HCT116 (cell line): ENCODE measurements around the gene AKAP1. TPM values are rescaled to one million over a fixed set of nuclear protein-coding genes. Genes with fewer than 3 reads are reported as not detected.

ENCODE experiments used
- ATAC-seq: fragments of 200-7000 bp; cut with Tn5 transposase; 2 replicates; pipeline ENCODE4 v1.9.1; 2020; ENCODE audit warnings: mild to moderate bottlenecking, moderate library complexity
- BruUV-seq: library from RNA; stranded (reverse); fragments of 400-500 nt; replicated peaks from 2 replicates; lab custom pipeline; 2021; lab: Mats Ljungman, UMichigan
- CTCF ChIA-PET: fragments of 300-600 bp; sonication (Branson Sonifier 250); formaldehyde crosslinking; loops from one replicate; lab custom pipeline; 2021; ENCODE audit warnings: antibody characterized with exemption; lab: Charles Lee
- POLR2A ChIA-PET: fragments of 300-600, 350-600 bp; sonication (Branson Sonifier 250); formaldehyde crosslinking; loops from one replicate; lab custom pipeline; 2021; ENCODE audit warnings: antibody characterized with exemption; lab: Charles Lee
- RAD21 ChIA-PET, 2 experiments: fragments of 300-600 bp; sonication (Branson Sonifier 250); formaldehyde crosslinking; loops; one replicate each; lab custom pipeline; 2023; ENCODE audit warnings: low total read pairs in 2 of 2; ENCODE audit not compliant: uncharacterized antibody in 2 of 2, unreplicated experiment in 2 of 2, low non-redundant PET in 1 of 2; lab: Charles Lee
- DNase-seq: peaks from one replicate; pipeline ENCODE4 v3.0.0-alpha.2; 2010; ENCODE audit warnings: low read depth, low spot score
- H2AFZ ChIP-seq: fragments of 200-600 bp; shearing (Covaris generic), sonication (generic); 2 replicates; pipeline ENCODE4 v1.6.1; 2017; ENCODE audit warnings: low read depth, mixed run types, mixed read lengths, antibody characterized with exemption, low read length; ENCODE audit not compliant: poor library complexity, severe bottlenecking
- H3K27ac ChIP-seq: 2 replicates; pipeline ENCODE4 v1.5.1; 2012; ENCODE audit warnings: low read depth, low read length
- H3K27me3 ChIP-seq: fragments of 200-600 bp; sonication (generic); 2 replicates; pipeline ENCODE4 v1.6.1; 2016; ENCODE audit warnings: mixed run types, low read length, mixed read lengths; ENCODE audit not compliant: insufficient read depth
- H3K36me3 ChIP-seq, 2 experiments: fragments of 200-500 bp in 1 of 2; fragments of 200-600 bp in 1 of 2; sonication (Bioruptor generic) in 1 of 2; sonication (generic) in 1 of 2; 2 replicates each; pipeline versions ENCODE4 v1.5.1 to v1.6.1; 2014 to 2016; ENCODE audit warnings: low read length in 2 of 2, inconsistent platforms in 1 of 2, mixed read lengths in 1 of 2, mixed run types in 1 of 2; ENCODE audit not compliant: insufficient read depth in 2 of 2, control insufficient read depth in 1 of 2
- H3K4me1 ChIP-seq, 2 experiments: fragments of 200-600 bp in 1 of 2; sonication (generic) in 1 of 2; 2 replicates each; pipeline versions ENCODE4 v1.5.1 to v1.6.1; 2012 to 2017; ENCODE audit warnings: low read length in 2 of 2, inconsistent platforms in 1 of 2, mild to moderate bottlenecking in 1 of 2, mixed read lengths in 1 of 2, mixed run types in 1 of 2, moderate library complexity in 1 of 2; ENCODE audit not compliant: insufficient read depth in 2 of 2, control insufficient read depth in 1 of 2
- H3K4me2 ChIP-seq: fragments of 200-600 bp; sonication (generic); 2 replicates; pipeline ENCODE4 v1.6.1; 2017; ENCODE audit warnings: mixed run types, low read length, mixed read lengths
- H3K4me3 ChIP-seq, 2 experiments: fragments of 200-600 bp in 1 of 2; sonication (generic) in 1 of 2; replicated peaks in 1 of 2; 2 replicates each; pipeline ENCODE4 v1.5.1; 2011 to 2016; ENCODE audit warnings: low read length in 2 of 2, control low read depth in 1 of 2, low read depth in 1 of 2, mild to moderate bottlenecking in 1 of 2, mixed read lengths in 1 of 2, mixed run types in 1 of 2
- H3K79me2 ChIP-seq: fragments of 200-600 bp; sonication (generic); 2 replicates; pipeline ENCODE4 v1.6.1; 2017; ENCODE audit warnings: mild to moderate bottlenecking, mixed run types, low read length, moderate library complexity, mixed read lengths; ENCODE audit not compliant: insufficient read depth
- H3K9ac ChIP-seq: fragments of 200-600 bp; sonication (generic); 2 replicates; pipeline ENCODE4 v1.6.1; 2016; ENCODE audit warnings: low read length, mixed read lengths
- H3K9me2 ChIP-seq: fragments of 200-600 bp; sonication (generic), shearing (Covaris generic); 2 replicates; pipeline ENCODE4 v1.6.1; 2017; ENCODE audit warnings: mixed run types, mild to moderate bottlenecking, moderate library complexity; ENCODE audit not compliant: insufficient read depth
- H3K9me3 ChIP-seq, 2 experiments: fragments of 200-500 bp in 1 of 2; fragments of 200-600 bp in 1 of 2; sonication (Bioruptor generic) in 1 of 2; sonication (generic) in 1 of 2; 2 replicates each; pipeline ENCODE4 v1.6.1; 2014 to 2017; ENCODE audit warnings: low read length in 2 of 2, mixed read lengths in 2 of 2, inconsistent platforms in 1 of 2, low read depth in 1 of 2, mild to moderate bottlenecking in 1 of 2, mixed run types in 1 of 2, moderate library complexity in 1 of 2; ENCODE audit not compliant: control insufficient read depth in 1 of 2, insufficient read depth in 1 of 2
- H4K20me1 ChIP-seq: fragments of 200-600 bp; sonication (generic), shearing (Covaris generic); 2 replicates; pipeline ENCODE4 v1.6.1; 2017; ENCODE audit warnings: mixed run types, mild to moderate bottlenecking, moderate library complexity; ENCODE audit not compliant: insufficient read depth
- CTCF ChIP-seq, 3 experiments: fragments of 200-600 bp in 1 of 3; sonication (generic) in 1 of 3; IDR thresholded peaks in 2 of 3; conservative IDR thresholded peaks in 1 of 3; 2 replicates each; pipeline ENCODE4 v1.5.1; 2012 to 2017; ENCODE audit warnings: low read depth in 2 of 3, low read length in 2 of 3, antibody characterized with exemption in 1 of 3, borderline replicate concordance in 1 of 3, control low read depth in 1 of 3, mild to moderate bottlenecking in 1 of 3, mixed read lengths in 1 of 3, mixed run types in 1 of 3, moderate library complexity in 1 of 3; ENCODE audit not compliant: insufficient read depth in 1 of 3
- ELF1 ChIP-seq: IDR thresholded peaks from 2 replicates; pipeline ENCODE4 v1.6.1; 2012; ENCODE audit warnings: low read depth, borderline replicate concordance
- EZH2 ChIP-seq: fragments of 200-600 bp; sonication (generic); IDR thresholded peaks from 2 replicates; pipeline ENCODE4 v1.6.1; 2017; ENCODE audit warnings: antibody characterized with exemption, mixed run types
- JUND ChIP-seq: IDR thresholded peaks from 2 replicates; pipeline ENCODE4 v1.6.1; 2012
- RAD21 ChIP-seq: IDR thresholded peaks from 2 replicates; pipeline ENCODE4 v1.6.1; 2012; ENCODE audit warnings: low read depth, mild to moderate bottlenecking
- SRF ChIP-seq: IDR thresholded peaks from 2 replicates; pipeline ENCODE4 v1.6.1; 2012; ENCODE audit warnings: low read depth
- intact Hi-C: fragments of 100-400 bp; cut with micrococcal nuclease; formaldehyde crosslinking; loops from 2 replicates; pipeline ENCODE4 v1.10.0; 2022
- total RNA-seq: library from RNA; stranded (reverse); gene quantifications from one replicate; pipeline ENCODE4 v1.2.1, GENCODE V29; 2021; ENCODE audit not compliant: unreplicated experiment

AKAP1 gene
- total RNA-seq, 1 experiment from 2014 or later = 51.6 TPM

- ChIA-PET CTCF (interaction anchor here (0.7 to 1.3 kb wide), 4 partner anchors 8 to 749 kb away, joined by 3 to 4 read pairs (median 3); no protein-coding TSS in a partner anchor), POLR2A (no interaction called here), RAD21 (interaction anchor here in 1 of 2 experiments (0.6 kb wide), 1 partner anchor 161 kb away, joined by 3 read pairs; no protein-coding TSS in a partner anchor)
- Histone ChIP-seq H3K36me3 (peaks cover 37 to 69% of the 10 kb centered on the region in 2 experiments), H3K4me1 (peaks cover 7% of the 10 kb centered on the region in 2 experiments), H3K9ac (no peak overlapping the region), H3K9me3 (no peaks in the 10 kb centered on the region), H3K4me3 (no peak overlapping the region), H3K27me3 (no peaks in the 10 kb centered on the region), H3K9me2 (no peaks in the 10 kb centered on the region), H3K79me2 (peaks cover 15% of the 10 kb centered on the region), H2AFZ (no peak overlapping the region), H3K27ac (no peak overlapping the region), H4K20me1 (peaks cover 4% of the 10 kb centered on the region; the same call in 1 of the 2 replicates), H3K4me2 (no peak overlapping the region)
- peak; percentile 73 to 100 (median 99) for TF ChIP-seq CTCF (IDR thresholded peaks at IDR 0.05 in 2 of 3, conservative IDR thresholded peaks at IDR 0.05 in 1 of 3; ENCODE audit: borderline replicate concordance in 1 of 3, insufficient read depth in 1 of 3, low read depth in 2 of 3, low read length in 2 of 3)
- TF ChIP-seq JUND = no peak
- TF ChIP-seq RAD21 = peak; percentile 82
- TF ChIP-seq SRF = no peak
- ATAC-seq (peak; percentile 87), DNase-seq (no peak)
- BruUV-seq = no TSS peak
- intact Hi-C loops = loop anchor here (5.0 kb wide), 1 partner anchor 107 kb away; no protein-coding TSS in a partner anchor
These were observed 29.1 kb downstream of the AKAP1 start for GRCh38 chr17:57114085-57114673.

GRCh38 chr17:57115377-57115776 is 30.3 kb downstream of the AKAP1 start:
- no peak for DNase-seq
- H2AFZ ChIP-seq = no peak overlapping the region
- H3K36me3 ChIP-seq = peaks cover 42 to 75% of the 10 kb centered on the region in 2 experiments
- H3K79me2 ChIP-seq = peaks cover 7% of the 10 kb centered on the region; the same call in 1 of the 2 replicates
- no peaks in the 10 kb centered on the region for H3K4me1 ChIP-seq
- H3K9me2 ChIP-seq = no peaks in the 10 kb centered on the region
- no peak overlapping the region for H3K9ac ChIP-seq
- H3K4me2 ChIP-seq = no peak overlapping the region
- peaks cover 4% of the 10 kb centered on the region; the same call in 1 of the 2 replicates for H4K20me1 ChIP-seq
- POLR2A ChIA-PET = no interaction called here
- no peaks in the 10 kb centered on the region for H3K27me3 ChIP-seq
- TF ChIP-seq EZH2 = no peak
- TF ChIP-seq ELF1 = no peak
- TF ChIP-seq, all 23 proteins: peak for 0
- no TSS peak for BruUV-seq
- no peaks in the 10 kb centered on the region for H3K9me3 ChIP-seq
- RAD21 ChIA-PET = no interaction called here
- no peak for ATAC-seq
- intact Hi-C loops = no loop called here
- no peak overlapping the region for H3K4me3 ChIP-seq
- H3K27ac ChIP-seq = no peak overlapping the region
- CTCF ChIA-PET = no interaction called here
